Measurements from ENCODE around the gene SPOCK1. TPM values are rescaled to one million over a fixed set of nuclear protein-coding genes. Genes with fewer than 3 reads are reported as not detected.

The SPOCK1 gene
- total RNA-seq, 1 experiment from 2014 or later: 10.9 TPM

DNA sequence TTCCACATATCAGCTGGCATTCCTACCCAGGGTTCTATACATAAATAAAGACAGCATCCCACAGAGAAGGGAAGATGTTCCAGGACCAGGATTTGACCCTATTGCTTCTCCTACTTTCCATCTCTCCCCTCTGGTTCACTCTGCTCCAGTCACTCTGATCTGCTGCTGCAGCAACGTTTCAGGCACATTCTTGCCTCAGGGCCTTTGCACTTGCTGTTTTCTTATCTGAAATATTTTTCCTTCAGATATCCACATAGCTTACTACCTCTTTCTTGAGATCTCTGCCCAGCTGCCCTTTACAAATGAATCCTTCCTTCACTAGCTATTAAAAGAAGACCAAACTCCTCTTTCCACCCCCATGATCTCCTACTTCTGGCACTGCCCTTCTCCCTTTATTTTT, 204.5 kb downstream of the SPOCK1 start:
- H2BK20ac ChIP-seq (ENCODE audit: low read depth, low read length, poor library complexity, severe bottlenecking): no peak overlapping the region
- no peaks in the 10 kb centered on the region for H3K23me2 ChIP-seq (ENCODE audit: insufficient read length, low read depth, low read length, poor library complexity, severe bottlenecking)
- no CpG with 5 or more reads among the region's 1 CpG for WGBS (ENCODE audit: extremely low coverage, insufficient read length, low lambda C conversion rate)
- no peak overlapping the region for H3K14ac ChIP-seq (ENCODE audit: insufficient read depth, low read length)
- H2AFZ ChIP-seq (ENCODE audit: low read length): no peak overlapping the region
- H3K4me3 Mint-ChIP-seq: no peak overlapping the region
- H3K36me3 Mint-ChIP-seq (ENCODE audit: insufficient read depth in 1 of 3, low read depth in 3 of 3): no peaks in the 10 kb centered on the region
- H4K5ac ChIP-seq (ENCODE audit: insufficient read length, low read depth, low read length): no peak overlapping the region
- no peak overlapping the region for H3K27ac ChIP-seq (ENCODE audit: insufficient read length, low read depth, low read length)
- H4K20me1 ChIP-seq (ENCODE audit: control insufficient read depth, insufficient read depth, insufficient read length): no peaks in the 10 kb centered on the region
- H4K8ac ChIP-seq (replicated peaks; ENCODE audit: insufficient read length, low read depth, low read length): no peak overlapping the region
- H2BK12ac ChIP-seq (ENCODE audit: insufficient read length, low read depth, low read length): no peak overlapping the region
- no peak overlapping the region for H3K4me2 ChIP-seq (ENCODE audit: insufficient read depth, insufficient read length, low read length)
- no peak overlapping the region for H2BK120ac ChIP-seq (ENCODE audit: low read depth, low read length, poor library complexity, severe bottlenecking)
- H4K91ac ChIP-seq (ENCODE audit: insufficient read length, low read depth, low read length): no peak overlapping the region
- TF ChIP-seq, protein P1, sequence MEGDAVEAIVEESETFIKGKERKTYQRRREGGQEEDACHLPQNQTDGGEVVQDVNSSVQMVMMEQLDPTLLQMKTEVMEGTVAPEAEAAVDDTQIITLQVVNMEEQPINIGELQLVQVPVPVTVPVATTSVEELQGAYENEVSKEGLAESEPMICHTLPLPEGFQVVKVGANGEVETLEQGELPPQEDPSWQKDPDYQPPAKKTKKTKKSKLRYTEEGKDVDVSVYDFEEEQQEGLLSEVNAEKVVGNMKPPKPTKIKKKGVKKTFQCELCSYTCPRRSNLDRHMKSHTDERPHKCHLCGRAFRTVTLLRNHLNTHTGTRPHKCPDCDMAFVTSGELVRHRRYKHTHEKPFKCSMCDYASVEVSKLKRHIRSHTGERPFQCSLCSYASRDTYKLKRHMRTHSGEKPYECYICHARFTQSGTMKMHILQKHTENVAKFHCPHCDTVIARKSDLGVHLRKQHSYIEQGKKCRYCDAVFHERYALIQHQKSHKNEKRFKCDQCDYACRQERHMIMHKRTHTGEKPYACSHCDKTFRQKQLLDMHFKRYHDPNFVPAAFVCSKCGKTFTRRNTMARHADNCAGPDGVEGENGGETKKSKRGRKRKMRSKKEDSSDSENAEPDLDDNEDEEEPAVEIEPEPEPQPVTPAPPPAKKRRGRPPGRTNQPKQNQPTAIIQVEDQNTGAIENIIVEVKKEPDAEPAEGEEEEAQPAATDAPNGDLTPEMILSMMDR (conservative IDR thresholded peaks at IDR 0.05): no peak
- H3K79me2 ChIP-seq (ENCODE audit: insufficient read depth, low read length): no peaks in the 10 kb centered on the region
- H3K9ac ChIP-seq (ENCODE audit: extremely low read depth, insufficient read length, low read length): no peak overlapping the region
- H3K27me3 Mint-ChIP-seq (ENCODE audit: low read depth): no peaks in the 10 kb centered on the region
- peaks cover 0 to 6% of the 10 kb centered on the region in 2 experiments; a peak in 1 of 4 replicates for H3K4me1 Mint-ChIP-seq
- H3K18ac ChIP-seq (ENCODE audit: insufficient read length, low read depth, low read length): no peak overlapping the region
- H2BK5ac ChIP-seq (ENCODE audit: insufficient read length, low read length): no peak overlapping the region
- H3K27me3 ChIP-seq (ENCODE audit: insufficient read depth, low read length): no peaks in the 10 kb centered on the region
- no peak overlapping the region for H3K4ac ChIP-seq (ENCODE audit: low read depth, low read length)
- H3K27ac Mint-ChIP-seq: no peak overlapping the region
- no peak overlapping the region for H2AK5ac ChIP-seq (ENCODE audit: insufficient read length, low read length)
- H2BK15ac ChIP-seq (ENCODE audit: low read depth, low read length): no peak overlapping the region
- no peak overlapping the region for H3K23ac ChIP-seq (ENCODE audit: insufficient read length, low read depth, low read length)
- H3T11ph ChIP-seq (ENCODE audit: low read length): no peak overlapping the region
- no peak overlapping the region for H3K56ac ChIP-seq (ENCODE audit: insufficient read length, low read depth, low read length)
- DNase-seq: no peak
- H3K79me1 ChIP-seq (ENCODE audit: insufficient read depth, low read depth, low read length, poor library complexity, severe bottlenecking): no peaks in the 10 kb centered on the region
- no peaks in the 10 kb centered on the region for H3K9me3 ChIP-seq (ENCODE audit: control insufficient read depth, low read depth, low read length)
- no peaks in the 10 kb centered on the region for H3K9me3 Mint-ChIP-seq
- no peaks in the 10 kb centered on the region for H3K4me1 ChIP-seq (ENCODE audit: insufficient read depth, low read length)

Data from H9 (cell line).